Measurements from ENCODE around the gene CEL. TPM values are rescaled to one million over a fixed set of nuclear protein-coding genes. Genes with fewer than 3 reads are reported as not detected.

Gene CEL
- total RNA-seq, 4 donors from 2014 or later, result 0.75 TPM; not detected in 3

DNA sequence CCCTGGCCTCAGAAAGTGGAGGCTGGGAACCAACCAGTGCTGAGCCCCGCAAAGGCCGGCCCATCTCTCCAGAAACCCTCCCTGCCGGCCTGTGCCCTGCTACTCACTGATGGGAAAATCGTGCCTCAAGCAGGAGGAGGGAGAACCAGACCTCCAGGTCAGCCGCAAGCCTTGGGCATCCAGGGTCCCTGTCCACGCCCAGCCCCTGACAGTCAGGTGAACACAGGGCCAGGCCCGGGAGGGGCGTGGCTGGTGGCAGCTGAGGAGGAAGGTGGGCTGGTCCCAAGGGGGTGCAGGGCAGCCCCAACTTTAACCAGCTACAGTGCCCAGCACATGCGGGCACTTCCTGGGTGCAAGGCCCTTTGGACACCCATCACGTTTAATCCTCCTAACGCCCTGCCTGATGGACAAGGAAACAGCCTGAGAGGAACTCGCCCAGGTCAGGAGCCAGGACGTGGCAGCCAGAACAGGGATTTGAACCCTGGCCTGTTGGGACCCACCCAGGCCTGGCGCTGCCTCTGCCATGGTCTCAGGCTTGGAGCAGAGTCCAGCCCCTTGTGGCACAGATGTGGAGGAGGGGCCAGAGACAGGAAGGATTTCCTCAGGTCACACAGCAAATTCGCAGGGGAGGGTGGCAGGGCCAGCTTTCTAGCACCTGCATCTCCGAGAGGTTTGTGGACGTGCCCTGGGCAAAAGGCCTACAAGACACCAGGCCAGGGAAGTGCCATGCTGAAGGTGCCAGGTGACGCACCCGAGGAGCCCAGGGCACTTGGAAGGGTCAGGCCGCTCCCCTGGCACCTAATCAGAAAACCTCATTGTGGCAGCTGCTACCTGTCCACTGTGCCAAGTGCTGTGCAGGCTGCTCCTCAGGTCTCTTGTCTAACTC is 54.8 kb downstream of the CEL start:
- TF ChIP-seq, protein P1, sequence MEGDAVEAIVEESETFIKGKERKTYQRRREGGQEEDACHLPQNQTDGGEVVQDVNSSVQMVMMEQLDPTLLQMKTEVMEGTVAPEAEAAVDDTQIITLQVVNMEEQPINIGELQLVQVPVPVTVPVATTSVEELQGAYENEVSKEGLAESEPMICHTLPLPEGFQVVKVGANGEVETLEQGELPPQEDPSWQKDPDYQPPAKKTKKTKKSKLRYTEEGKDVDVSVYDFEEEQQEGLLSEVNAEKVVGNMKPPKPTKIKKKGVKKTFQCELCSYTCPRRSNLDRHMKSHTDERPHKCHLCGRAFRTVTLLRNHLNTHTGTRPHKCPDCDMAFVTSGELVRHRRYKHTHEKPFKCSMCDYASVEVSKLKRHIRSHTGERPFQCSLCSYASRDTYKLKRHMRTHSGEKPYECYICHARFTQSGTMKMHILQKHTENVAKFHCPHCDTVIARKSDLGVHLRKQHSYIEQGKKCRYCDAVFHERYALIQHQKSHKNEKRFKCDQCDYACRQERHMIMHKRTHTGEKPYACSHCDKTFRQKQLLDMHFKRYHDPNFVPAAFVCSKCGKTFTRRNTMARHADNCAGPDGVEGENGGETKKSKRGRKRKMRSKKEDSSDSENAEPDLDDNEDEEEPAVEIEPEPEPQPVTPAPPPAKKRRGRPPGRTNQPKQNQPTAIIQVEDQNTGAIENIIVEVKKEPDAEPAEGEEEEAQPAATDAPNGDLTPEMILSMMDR (IDR thresholded peaks at IDR 0.05; ENCODE audit: low read depth), result no peak

DNA sequence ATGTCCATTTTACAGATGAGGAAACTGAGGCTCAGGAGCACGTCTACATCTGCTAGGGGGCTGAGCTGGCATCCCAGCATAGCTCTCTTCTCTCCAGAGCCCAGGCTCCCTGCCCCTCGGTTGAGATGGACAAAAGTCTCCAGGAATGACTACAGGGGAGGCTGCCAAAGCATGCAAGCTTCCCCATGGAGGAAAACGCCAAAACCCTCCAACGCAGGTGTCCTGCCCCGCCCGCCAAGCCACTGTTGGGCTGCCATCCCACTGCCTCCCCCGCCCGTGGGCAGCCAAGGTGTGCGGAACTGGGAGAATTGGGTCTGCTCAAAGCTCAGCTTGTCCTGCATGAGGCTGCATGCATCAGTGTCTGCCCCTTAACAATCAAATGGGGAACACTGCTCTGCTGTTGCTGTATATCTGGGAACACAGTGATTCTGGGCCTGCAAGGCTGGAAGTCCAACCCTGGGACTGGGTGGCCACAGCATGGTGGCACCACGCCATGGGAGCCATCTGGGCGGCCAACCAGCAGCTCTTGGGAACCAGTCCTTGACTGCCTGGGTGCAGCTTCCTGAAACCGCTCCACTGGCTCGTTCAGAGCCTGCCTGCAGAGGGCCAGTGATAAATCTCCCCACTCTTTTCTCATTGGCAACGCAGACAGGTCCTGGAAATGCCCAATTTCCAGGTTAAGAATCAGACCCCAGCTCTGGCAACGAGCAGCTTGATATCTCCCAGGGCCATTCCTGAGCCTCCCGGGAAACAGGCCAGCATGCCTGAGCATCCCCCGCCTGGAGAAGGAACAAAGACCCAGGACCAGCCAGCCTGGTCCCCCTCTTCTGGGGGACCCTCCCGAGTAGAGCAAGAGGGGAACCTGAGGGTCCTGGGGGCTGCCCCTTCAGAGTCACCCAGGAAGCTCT is 55.7 kb downstream of the CEL start:
- TF ChIP-seq, protein P1 (IDR thresholded peaks at IDR 0.05; ENCODE audit: low read depth), result no peak

DNA sequence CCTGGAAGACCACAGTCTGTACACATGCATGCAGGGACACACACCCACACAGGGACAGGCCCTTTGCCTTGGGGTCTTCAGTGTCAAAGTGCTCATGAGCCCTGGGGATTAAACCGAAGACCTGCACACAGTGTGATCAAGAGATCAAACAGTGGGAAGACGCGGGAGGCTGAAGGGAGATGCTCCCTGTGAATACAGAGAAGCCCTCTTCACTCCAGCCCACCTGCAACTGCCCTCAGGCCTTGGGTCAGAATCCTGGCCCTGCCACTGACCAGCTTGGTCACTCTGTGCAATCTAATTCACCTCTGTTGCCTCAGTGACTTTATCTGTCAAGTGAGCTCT is 56.4 kb downstream of the CEL start:
- TF ChIP-seq, protein P1 (IDR thresholded peaks at IDR 0.05; ENCODE audit: low read depth), result no peak

DNA sequence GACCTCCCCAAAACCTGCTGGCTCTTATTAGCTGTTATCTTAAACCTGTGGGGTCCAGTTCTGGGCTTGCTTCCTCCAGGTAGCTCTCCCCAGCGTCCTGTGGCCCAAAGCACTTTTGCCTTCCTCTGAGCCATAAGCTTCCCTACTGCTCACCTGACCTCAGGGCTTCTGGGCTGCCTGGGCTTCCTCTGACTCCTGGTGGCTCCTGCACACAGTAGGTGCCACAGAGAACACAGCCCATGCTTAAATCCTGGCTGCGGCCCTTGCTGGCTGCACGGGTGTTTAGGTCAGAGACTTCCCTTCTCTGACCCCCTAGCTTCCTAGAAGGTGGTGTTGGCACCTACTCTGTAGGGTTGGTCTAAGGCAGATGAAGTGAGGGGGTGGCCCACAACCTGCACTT is 56.8 kb downstream of the CEL start:
- TF ChIP-seq, protein P1 (IDR thresholded peaks at IDR 0.05; ENCODE audit: low read depth), result no peak

DNA sequence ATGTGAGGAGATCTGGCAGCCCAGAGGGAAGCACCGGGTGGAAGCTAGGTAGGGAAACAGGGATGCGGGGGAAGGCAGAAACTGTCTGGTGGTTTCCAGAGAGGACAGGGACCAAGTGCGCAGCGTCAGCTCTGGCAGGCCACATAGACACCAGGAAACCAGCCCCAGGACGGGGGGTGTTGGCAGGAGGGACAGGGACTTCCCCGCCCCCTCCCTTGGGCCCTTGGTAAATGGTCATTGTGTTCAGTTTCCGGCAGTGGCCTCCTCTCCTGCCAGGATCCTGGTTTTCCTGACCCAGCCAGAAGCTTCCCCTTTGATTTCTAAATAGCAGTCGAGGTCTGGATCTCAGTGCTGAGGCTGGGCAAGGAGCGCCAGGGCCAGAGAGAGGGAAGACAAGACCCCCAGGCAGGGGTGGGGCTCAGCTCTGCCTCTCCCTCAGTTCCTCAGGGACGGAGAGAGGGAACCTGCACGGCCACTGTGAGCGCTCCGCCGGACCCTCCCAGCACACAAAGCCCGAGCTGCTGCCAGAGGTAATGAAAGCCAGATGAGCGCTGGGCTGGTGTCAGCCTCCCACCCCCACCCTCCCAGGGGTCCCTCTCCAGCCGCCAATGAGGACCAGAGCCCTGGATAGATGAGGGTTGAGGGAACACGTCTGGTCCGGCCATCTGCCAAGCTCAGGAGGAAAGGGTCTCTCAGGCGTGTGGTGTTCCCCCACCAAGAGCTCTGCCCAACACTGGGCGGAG is 57.5 kb downstream of the CEL start:
- TF ChIP-seq, protein P1 (IDR thresholded peaks at IDR 0.05; ENCODE audit: low read depth), result no peak

DNA sequence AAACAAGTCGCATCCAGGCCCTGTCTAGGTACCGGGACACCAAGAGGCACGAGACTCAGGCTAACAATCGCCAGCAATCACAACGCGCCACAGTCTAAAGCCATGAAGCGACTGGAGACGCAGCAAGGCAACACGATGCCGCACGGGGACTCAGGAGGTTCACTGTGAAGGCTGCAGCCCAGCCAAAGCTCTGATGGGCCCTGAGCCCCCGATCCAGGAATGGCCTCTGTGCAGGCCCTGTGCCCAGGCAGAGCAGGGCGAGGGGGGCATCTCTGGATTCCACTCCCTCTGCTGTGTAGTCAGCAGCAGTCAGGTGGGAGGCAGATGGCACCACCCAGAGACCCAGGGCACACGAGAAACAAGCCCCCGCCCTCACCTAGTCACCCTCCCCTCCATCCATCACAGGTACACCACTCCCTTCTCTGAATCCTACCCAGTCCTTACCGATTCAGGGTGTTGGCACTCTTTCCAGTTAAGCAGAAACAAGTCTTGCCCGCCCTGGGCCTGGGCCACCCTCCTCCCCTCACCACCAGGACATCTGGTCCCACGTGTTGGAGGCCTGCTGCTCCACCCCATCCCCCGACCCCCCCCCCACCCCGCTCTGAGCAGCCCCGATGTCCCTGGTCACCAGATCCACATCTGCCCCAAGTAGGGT is 58.2 kb downstream of the CEL start:
- TF ChIP-seq, protein P1 (IDR thresholded peaks at IDR 0.05; ENCODE audit: low read depth), result no peak
